NOMO-1 treated with DMSO at 0.1 percent for 48 hours (cell line): ENCODE data around the gene KIAA0513.

Experiments
- DNase-seq: peaks from one replicate; lab custom pipeline; 2025; ENCODE audit not compliant: unreplicated experiment; lab: John Stamatoyannopoulos, UW

The KIAA0513 gene

DNA sequence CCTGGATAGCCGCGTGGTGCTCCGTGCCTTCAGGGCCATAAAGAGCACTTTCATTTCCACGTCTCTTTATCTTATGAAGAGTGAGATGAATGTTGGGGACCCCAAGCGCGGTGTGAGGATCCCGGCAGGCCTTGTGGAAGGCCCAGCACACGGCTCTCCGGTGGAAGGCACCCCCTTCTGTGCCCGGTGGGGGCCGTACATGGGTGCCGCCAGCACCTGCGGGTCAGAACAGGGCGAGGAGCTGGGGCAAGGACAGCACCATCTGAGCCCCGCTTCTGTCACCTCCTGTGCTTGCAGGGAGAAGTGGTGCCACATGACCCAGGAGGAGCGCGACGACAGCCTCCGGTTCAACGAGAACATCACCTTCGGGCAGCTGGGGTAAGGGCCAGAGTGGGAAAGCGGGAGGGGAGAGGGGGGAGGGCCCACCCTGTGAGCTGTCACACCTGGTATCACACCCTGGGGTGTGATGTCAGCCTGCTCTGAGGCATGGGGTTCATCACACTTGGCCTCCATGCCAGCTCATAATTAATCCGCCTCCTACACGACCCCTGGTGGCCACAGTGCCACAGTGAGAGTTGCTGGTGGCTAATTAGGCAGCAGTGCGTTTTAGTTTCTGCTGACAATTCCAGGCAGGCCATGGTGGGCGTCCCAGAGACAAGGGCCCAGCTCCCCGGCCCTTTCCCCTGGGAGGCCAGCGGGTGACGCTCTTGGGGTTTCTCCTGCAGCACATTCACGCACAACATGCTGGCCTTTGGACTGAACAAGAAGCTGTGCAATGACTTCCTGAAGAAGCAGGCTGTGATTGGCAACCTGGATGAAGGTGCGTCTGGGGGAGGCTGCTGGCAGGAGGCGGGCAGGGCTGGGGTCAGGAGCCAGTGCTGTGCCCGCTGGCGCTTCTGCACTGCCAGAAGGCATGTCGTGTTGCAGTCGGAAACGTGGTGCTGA lies 59.0 kb downstream of the KIAA0513 start:
- DNase-seq: peak; percentile 55

DNA sequence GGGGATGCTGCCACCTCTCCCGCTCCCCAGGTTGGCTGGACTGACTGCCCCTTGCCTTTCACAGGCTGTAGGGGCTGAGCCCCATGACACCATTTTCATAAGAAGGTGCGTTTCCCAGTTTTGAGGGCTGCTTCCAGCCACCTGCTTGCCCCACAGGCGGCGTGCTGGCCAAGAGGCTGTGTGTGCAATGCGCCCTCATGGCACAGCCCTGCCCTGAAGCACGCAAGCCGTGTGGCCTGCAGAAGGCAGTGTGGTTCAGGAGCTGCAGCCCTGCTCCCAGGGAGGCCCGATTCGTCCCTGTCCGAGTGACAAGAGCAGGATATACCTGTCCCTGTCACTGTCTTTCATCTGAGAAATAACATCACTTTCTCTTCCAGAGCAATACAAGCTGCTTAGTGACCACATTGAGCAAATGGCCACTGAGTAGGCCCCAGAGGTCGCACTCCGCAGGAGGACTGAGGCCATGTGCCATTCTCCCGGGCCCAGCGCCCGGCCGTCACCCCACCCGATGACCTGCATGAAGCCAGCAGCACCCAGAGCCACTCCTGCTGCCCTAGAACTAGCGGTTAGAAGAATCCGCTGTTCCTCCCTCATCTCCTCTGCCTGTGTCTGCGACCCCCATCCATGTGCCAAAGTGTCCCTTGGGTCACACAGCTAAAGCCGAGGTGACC lies 60.4 kb downstream of the KIAA0513 start:
- DNase-seq: no peak

GRCh38 chr16:85088570-85089199 lies 61.1 kb downstream of the KIAA0513 start:
- DNase-seq: no peak

- DNase-seq: no peak
These were observed 61.9 kb downstream of the KIAA0513 start for GRCh38 chr16:85089525-85089924.

DNA sequence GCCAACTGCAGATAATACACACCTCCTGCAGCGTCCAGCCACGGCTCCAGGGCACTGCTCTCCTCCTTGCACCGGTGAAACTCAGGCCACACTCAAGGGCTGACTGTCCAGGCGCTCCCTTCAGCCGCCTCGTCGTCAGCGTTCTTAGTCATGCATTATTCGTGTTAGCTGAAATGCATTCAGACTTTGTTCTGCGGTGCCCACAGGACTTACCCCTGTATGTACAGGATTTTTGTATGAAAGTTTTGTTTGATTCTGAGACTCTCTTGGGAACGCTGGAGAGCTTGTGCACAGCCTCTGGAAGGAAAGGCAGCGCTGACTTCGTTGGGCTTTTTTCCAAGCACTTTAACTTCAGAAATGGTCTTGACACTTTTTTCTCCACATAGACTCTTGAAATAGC lies 62.6 kb downstream of the KIAA0513 start:
- DNase-seq: no peak

DNA sequence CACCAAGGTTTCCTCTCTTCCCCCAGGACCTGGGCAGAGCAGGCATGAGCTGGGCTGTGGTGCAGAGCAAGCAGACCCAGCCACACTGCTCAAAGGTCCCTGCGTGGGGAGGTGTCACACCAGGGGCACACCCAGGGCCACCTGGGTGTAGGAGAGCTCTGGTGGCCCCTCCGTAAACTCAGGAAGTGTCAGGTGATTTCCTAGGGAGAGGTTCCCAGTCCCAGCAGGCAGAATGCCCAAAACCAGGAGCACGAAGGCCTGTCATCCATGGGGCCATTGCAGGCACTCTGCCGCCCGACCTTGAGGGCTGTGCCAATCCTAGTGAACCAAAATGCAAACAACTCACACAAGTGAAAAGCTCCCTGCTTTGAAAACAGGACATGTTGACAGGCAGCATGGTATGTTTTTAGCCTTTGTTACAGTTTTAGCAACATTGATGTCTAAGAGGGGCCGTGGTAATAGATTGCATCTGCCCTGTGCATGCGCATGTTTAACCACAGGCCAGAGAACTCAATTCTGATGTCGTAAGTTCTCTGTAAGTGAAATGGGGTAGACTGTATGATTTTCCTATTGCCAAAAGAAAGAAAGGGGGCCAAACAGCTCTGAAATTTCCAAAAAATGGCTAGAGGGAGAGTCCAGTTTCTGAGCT lies 63.4 kb downstream of the KIAA0513 start:
- peak; percentile 52 for DNase-seq

DNA sequence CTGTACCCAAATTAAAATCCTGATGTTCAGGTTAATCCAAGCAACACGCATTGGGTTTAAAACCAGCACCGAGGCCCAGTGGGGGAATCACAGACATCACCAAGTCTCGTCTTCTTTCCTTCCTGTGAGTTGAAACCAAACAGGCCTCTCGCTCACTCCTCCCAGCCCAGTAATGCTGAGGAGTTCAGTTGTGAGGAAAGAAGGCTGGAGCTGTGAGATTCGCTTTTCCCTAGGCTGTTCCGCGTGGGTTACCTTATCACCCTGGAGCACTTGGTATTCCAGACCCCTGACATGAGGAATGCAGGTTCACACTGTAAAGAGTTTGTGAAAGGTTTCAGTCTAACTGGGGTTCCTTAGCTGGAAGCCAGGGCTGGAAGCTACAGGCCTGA lies 63.9 kb downstream of the KIAA0513 start:
- DNase-seq: no peak

- no peak for DNase-seq
These were observed 64.7 kb downstream of the KIAA0513 start for GRCh38 chr16:85092309-85092708.

DNA sequence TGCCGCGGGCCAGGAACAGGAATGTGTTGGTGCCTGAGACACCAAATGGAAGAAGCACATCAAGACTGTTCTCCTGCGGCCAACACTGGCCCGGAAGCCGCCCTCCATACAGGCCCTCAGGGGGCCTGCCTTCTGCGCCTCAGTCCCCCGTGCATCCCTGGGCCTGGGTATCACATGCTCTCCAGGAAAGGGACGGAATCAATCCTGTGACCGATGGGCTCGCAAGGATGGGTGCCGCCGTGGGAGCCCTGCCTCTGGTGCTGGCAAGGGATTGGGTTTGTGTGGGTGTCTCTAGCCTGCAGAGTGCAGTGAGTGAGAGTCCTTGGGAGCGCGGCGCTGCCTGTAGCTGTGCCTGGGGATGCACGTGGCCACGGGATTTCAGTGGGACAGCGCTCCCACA lies 65.3 kb downstream of the KIAA0513 start:
- DNase-seq: no peak

GRCh38 chr16:85093705-85094104 lies 66.1 kb downstream of the KIAA0513 start:
- no peak for DNase-seq

- no peak for DNase-seq
These were observed 66.7 kb downstream of the KIAA0513 start for GRCh38 chr16:85094176-85094805.

GRCh38 chr16:85094812-85095211 lies 67.2 kb downstream of the KIAA0513 start:
- DNase-seq: no peak

- no peak for DNase-seq
These were observed 69.3 kb downstream of the KIAA0513 start for GRCh38 chr16:85096921-85097320.

DNA sequence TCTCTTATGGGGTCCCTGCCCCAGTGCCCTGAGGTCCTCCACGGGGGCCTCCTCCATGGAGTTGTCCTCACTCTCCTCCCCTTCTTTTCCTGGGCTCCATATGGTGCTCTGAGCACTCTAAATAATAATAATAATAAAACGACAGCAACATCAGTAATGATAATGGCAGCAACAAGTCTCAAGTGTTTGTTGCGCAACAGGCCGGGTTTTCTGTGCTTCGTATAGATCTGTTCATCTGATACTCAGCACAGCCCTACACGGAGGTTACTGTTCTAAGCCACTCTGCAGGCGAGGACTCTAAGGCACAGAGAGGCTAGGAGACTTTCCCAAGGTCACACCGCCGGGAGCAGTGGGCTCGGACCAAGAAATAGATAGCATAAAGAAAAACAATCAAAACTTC lies 71.0 kb downstream of the KIAA0513 start:
- DNase-seq: no peak

DNA sequence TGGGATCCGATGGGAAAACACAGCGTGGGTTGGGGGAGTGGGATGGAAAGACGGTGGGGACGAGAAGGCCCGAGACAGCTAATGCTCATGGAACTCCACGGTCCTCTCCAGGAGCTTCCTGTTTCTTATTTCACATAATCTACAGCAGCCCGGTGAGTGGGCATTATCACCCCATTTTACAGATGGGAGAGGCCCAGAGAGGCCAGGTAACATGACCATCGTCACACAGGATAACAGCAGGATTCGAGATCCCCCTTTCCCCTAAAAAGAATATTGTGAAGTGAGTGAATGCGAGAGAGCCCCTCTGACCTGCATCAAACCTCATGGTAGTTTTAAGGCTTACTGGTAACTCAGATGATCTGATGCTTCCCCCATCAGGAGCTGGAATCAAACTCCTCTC lies 72.7 kb downstream of the KIAA0513 start:
- DNase-seq: no peak

DNA sequence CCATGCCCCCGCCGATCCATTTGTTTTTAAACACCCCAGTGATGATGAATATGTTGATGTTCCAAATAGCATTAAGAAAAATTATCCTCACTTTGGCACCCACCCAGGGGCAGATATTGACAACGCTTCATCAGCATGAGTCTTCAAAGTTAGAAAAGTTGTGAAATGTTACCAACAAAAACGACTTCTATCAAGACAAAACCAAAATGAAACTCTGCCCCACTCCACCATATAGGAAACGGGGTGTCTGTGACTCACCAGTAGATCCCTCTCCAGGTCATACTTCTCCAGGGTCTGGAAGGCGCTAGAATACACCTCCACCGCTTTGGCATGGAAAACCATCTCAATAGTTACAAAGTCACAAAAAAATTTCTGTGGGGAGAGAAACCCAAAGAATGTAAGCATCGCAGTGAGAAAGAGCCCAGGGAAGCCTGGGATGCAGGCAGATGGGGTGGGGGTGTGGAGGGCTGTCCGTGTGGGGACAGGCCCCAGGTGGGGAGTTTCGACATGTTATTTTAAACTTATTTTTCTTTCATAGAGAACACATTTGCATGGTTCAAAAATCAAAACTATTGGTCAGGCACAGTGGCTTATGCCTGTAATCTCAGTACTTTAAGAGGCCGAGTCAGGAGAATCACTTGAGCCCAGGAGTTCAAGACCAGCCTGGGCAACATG lies 74.5 kb downstream of the KIAA0513 start:
- peak; percentile 28 for DNase-seq

DNA sequence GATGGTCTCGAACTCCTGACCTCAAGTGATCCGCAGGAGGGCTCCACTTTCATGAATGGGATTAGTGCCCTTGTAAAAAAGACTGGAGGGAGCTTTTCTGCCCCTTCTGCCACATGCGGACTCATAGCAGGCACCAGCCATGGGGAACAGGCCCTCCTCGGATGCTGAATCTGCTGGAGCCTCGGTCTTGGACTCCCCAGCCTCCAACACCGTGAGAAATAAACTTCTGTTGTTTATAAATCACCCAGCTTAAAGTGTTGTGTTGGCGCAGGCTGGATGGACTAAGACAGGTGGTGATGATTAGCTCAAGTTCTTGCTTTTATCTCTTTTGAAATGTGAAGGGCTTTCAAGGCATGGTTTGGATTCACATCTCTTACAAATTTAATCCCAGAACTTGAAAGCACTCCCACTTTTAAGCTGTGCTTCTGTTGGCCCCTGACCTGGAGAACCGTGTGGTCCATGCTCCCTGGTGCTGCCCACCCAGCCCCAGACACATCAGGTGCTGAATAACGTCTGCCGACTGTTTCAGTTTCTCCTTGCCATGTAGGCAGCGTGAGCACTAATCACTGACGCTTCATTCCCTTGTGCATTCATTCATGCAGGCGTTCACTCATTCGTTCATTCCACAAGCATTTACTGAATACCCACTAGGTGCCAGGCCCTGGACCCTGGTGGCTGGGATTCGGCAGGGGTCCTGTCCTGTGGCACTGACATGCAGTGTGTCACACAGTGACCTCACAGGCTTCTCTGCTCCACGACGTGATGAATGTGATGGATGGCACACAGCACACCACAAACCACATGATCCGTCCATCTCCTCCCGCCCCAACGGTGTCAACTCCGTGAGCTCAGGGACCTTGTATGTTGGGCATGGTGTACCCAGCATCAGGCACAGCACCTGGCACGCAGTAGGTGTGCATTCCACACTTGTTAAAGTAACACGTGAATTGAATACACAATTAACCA lies 75.8 kb downstream of the KIAA0513 start:
- peak; percentile 43 for DNase-seq

DNA sequence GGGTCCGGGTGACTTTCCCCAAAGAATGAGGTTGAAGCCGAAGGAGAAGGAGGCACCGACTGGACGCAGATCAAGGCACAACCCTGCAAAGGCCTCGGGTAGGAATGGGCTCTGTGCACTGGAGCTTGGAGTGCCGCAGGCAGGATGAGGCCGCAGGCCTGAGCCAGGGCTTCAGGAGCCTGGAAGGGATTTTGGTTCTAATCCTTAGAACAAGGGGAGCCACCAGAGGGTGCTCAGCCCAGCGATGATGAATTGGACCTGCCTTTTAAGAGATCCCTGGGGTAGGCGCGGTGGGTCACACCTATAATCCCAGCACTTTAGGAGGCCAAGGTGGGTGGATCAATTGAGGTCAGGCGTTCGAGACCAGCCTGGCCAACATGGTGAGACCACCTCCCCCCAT lies 76.6 kb downstream of the KIAA0513 start:
- DNase-seq: no peak

DNA sequence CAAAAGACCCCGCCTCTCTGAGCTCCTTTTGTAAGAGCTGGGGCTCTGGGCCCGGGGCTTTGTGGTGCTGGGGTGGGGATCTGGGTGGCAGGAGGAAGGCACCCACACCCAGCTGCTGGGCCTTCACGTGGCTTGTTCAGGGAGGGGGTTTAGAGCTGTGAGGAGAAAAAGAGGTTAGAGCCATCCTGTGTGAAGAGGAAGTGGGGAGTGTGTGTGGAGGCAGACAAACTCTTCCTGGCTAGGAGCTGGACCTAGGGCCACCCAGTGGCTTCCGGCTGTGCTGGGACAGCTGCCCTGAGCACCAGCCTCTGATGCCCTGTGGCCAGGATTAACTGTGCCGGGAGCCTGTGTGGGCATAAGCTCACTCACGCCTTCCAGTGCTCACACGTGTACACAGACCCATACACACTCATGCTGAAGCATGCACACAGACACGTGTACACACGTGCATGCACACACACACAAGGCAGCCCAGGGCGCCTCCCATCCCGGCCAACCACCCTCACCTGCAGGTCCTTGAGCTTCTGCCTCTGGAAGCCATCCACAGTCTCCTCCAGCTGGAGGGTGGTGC lies 77.3 kb downstream of the KIAA0513 start:
- peak; percentile 40 for DNase-seq
